22Rv1 (cell line): Measurements from ENCODE around the gene FBXO22.
"Not testable (repeated sequence)": the region's sequence is repeated elsewhere in the genome, so short reads cannot be mapped to it uniquely, and the experiment has no call there.

ENCODE experiments used
- H3K27ac ChIP-seq: fragments of 450-650 bp; 2 replicates; pipeline ENCODE4 v1.5.1; 2017
- ZFX ChIP-seq: fragments of 450-650 bp; IDR thresholded peaks from 2 replicates; pipeline ENCODE4 v1.6.1; 2017; ENCODE audit warnings: antibody characterized with exemption, borderline replicate concordance
- TF ChIP-seq, protein P1 (sequence below): fragments of 450-650 bp; IDR thresholded peaks from 2 replicates; pipeline ENCODE4 v1.5.1; 2017; ENCODE audit warnings: mild to moderate bottlenecking

Gene FBXO22

DNA sequence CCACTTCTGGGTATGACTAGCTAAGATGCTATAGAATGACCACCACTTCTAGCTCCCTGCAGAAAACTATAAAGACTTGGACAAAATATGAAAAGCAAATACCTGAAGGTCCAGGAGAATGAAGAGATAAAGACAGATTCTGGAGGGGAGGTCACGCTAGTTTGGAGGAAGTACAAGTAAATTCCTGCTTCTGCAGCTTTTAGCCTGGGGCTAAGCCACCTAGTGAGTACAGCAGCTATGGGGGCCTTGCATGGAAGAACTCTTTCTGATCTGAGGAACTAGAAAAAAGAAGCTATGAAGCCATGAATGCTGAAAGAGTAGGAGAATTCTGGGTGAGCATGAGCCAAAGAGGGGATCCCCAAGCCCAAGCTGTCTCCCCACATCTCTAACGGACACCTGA is 78.8 kb downstream of the FBXO22 start:
- no peak overlapping the region for H3K27ac ChIP-seq
- TF ChIP-seq, protein P1, sequence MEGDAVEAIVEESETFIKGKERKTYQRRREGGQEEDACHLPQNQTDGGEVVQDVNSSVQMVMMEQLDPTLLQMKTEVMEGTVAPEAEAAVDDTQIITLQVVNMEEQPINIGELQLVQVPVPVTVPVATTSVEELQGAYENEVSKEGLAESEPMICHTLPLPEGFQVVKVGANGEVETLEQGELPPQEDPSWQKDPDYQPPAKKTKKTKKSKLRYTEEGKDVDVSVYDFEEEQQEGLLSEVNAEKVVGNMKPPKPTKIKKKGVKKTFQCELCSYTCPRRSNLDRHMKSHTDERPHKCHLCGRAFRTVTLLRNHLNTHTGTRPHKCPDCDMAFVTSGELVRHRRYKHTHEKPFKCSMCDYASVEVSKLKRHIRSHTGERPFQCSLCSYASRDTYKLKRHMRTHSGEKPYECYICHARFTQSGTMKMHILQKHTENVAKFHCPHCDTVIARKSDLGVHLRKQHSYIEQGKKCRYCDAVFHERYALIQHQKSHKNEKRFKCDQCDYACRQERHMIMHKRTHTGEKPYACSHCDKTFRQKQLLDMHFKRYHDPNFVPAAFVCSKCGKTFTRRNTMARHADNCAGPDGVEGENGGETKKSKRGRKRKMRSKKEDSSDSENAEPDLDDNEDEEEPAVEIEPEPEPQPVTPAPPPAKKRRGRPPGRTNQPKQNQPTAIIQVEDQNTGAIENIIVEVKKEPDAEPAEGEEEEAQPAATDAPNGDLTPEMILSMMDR = no peak
- TF ChIP-seq ZFX = no peak

DNA sequence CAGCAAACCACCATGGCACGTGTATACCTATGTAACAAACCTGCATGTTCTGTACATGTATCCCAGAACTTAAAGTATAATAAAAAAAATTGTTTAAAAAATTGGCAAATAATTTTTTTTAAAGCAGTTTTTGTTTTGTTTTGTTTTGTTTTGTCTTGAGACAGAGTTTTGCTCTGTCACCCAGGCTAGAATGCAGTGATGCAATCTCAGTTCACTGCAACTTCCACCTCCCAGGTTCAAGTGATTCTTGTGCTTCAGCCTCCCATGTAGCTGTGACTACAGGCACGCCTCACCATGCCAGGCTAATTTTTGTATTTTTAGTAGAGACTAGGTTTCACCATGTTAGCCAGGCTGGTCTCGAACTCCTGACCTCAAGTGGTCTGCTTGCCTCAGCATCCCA is 81.0 kb downstream of the FBXO22 start:
- not testable (repeated sequence) for H3K27ac ChIP-seq

DNA sequence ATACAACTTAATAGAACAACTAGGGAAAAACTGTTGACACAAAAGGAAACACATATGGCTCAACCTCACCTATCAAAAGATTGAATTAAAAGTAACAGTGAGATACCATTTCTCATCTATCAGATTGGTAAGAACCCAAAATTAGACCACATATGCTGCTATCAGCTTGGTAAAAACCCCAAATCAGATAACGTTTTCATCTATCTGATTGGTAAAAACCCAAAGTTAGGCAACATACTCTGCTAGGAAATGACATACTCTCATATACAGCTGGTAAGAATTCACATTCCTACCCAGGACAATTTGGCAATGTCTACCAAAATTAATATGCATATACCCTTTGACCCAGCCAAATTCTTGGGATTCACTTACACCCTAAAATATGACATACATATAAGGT is 82.3 kb downstream of the FBXO22 start:
- TF ChIP-seq ZFX = no peak
- TF ChIP-seq, protein P1 = no peak
- no peak overlapping the region for H3K27ac ChIP-seq

DNA sequence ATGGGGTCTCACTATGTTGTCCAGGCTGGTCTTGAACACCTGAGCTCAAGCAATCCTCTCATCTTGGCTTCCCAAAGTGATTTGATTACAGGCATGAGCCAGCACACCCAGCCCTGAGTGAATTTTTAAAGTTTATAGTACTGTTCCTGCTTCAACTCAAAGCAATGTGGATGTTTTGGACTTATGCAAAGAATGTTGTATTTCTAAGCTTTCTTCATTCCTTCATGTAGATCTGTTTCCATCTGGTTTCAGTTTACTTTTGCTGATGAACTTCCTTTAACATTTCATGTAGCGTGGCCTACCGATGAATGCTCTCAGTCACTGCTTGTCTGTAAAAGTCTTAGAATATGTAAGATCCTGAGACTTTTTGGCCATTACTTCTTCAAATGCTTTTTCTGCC is 85.4 kb downstream of the FBXO22 start:
- no peak for TF ChIP-seq ZFX
- TF ChIP-seq, protein P1 = no peak
- H3K27ac ChIP-seq = no peak overlapping the region

DNA sequence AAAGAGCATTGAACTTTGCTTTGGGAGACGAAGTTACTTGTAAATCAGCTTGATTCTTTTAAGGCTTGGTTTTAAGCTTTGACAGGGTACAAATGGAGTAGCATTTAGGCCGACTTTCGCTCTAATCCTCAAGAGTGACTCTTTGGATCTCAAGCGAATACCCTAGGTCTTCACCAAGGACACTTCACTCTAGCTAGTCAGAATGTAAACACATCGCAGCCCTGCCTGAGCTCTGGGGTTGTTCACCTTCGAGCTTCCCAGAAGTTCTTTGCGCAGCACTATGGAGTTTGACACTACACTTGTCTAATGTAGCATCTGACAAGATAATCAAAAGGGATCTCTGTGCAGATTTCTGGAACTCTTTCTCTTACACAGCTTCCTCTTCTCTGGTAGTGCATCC is 86.2 kb downstream of the FBXO22 start:
- TF ChIP-seq, protein P1 = no peak
- TF ChIP-seq ZFX = no peak
- H3K27ac ChIP-seq = no peak overlapping the region
